Right ventricle myocardium superior (tissue), 1 donor: Measurements from ENCODE around the gene DNAAF8. TPM values are rescaled to one million over a fixed set of nuclear protein-coding genes. Genes with fewer than 3 reads are reported as not detected.
"Not testable (repeated sequence)": the region's sequence is repeated elsewhere in the genome, so short reads cannot be mapped to it uniquely, and the experiment has no call there.

Experiments used
- ATAC-seq: fragments of 200-7000 bp; cut with Tn5 transposase; one replicate; pipeline ENCODE4 v1.9.1; 2020; ENCODE audit warnings: mild to moderate bottlenecking; ENCODE audit not compliant: poor library complexity
- DNase-seq: peaks from one replicate; pipeline ENCODE4 v3.0.0-alpha.2; 2020
- intact Hi-C: fragments of 100-400 bp; cut with DNase I; formaldehyde crosslinking; loops from one replicate; pipeline ENCODE4 v1.11.2; 2022
- total RNA-seq: library from RNA; stranded (reverse); fragmentation: NEBNext Ultra II Directional; extraction: Animal tissue kit (Norgen Biotek cat#: 25700); gene quantifications from one replicate; pipeline ENCODE4 v1.2.1, GENCODE V29; 2021
- donor health status: DM: no; HTN: yes; CAD: no; lungs with severe emphysema.

Gene DNAAF8
- total RNA-seq, 1 donor from 2014 or later: 1.2 TPM

DNA sequence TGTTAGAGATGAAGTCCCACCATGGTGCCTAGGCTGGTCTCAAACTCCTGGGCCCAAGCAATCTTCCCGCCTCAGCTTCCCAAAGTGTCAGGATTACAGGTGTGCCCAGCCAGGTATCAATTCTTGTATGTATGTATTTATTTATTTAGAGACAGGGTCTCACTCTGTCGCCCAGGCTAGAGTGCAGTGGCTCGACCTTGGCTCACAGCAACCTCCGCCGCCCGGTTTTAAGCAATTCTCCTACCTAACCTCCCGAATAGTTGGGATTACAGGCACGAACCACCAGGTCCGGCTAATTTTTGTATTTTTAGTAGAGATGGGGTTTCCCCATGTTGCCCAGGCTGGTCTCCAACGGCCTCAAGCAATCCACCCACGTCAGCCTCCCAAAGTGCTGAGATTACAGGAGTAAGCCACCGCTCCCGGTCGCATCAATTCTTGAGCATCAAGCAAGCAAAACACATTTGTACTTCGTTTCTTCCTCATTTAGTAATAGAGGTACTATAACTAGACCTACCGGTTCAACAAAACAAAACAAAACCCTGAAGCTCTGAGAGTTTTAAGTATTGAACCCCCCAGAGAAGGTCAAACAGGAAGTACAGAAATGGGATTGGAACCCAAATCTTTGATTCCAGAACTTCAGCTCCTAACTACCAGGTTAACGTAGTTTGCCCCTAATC lies 33.7 kb downstream of the DNAAF8 start:
- no peak for ATAC-seq

DNA sequence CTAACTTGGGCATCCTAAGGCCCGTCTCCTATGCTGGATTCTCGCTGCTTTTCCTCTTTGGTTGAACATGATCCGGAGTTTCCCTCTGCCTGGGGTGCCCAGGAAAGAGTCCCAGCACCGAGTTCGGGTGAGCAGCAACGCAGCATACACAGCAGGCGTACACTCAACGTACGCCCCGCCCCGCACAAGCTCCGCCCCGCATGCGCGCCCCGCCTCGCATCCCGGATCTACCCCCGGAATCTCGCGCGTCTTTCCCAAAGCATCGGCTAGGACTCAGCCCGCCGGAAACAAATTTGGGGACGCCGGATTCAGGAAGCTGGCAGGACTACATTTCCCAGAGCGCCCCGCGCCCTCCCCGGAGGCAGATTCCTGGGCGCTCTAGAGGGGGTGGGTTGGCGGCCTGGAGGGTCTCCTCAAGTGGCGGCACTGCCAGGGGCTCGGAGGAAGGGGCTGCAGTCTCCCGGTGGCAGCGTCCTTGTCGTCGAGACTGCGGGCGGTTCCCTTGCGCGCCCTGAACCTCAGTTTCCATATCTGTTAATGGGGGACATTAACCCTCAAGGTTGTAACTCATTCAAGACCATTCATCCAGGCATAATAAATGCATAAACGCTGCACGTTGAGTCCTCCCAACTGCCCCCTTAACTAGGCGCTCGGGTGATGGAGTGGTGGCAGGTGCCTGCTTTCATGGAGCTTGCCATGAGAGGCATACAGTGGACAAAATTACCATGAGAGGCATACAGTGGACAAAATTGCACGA lies 34.4 kb downstream of the DNAAF8 start:
- intact Hi-C loops: no loop called here
- DNase-seq (peak; percentile 98), ATAC-seq (peak; percentile 95)

More for the DNA sequence above, 33.7 kb downstream of the DNAAF8 start:
- no peak for DNase-seq
- intact Hi-C loops: no loop called here

DNA sequence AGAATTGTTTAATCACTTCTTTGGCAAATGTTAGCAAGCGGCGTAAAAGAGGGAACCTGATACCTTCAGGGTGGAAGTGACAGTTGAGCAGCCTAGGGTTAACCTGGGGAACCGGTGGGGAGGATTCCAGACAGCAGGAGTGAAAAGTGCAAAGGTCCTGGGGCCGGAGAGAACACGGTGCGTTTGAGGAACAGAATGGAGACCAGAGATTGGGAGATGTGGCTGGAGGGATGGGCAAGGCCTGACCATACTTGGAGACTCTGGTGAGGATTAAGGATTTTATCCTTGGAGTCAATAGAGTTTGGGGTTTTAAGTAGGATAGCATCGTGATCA lies 34.9 kb downstream of the DNAAF8 start:
- ATAC-seq (no peak), DNase-seq (no peak)
- intact Hi-C loops: no loop called here

DNA sequence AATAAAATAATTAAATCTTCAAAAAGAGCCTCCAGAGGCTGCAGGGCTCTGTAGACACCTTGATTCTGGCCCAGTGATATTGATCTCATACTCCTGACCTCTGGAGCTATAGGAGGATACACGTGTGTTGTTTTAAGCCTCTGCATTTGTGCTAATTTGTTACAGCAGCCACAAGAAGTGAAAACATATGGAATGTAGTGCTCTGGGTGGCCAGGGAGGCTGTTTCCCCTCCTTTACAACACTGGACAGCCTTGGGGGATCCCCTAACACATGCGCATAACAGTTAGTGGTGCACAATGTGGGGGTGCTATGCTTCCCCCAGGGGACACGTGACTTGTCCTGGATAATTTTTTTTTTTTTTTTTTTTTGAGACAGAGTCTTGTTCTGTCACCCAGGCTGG lies 37.3 kb downstream of the DNAAF8 start:
- intact Hi-C loops: no loop called here
- ATAC-seq: no peak
- DNase-seq: no peak

DNA sequence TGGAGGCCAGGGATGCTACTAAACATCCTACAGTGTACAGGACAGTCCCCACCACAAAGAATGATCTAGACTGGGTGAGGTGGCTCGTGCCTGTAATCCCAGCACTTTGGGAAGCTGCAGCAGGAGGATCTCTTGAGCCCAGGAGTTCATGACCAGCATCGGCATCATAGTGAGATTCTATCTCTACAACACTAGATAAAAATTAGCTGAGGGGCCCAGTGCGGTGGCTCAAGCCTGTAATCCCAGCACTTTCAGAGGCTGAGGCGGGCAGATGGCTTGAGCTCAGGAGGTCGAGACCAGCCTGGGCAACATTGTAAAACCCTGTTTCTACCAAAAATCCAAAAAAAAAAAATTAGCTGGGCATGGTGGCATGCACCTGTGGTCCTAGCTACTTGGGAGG lies 38.0 kb downstream of the DNAAF8 start:
- intact Hi-C loops: no loop called here
- no peak for DNase-seq
- ATAC-seq: no peak

DNA sequence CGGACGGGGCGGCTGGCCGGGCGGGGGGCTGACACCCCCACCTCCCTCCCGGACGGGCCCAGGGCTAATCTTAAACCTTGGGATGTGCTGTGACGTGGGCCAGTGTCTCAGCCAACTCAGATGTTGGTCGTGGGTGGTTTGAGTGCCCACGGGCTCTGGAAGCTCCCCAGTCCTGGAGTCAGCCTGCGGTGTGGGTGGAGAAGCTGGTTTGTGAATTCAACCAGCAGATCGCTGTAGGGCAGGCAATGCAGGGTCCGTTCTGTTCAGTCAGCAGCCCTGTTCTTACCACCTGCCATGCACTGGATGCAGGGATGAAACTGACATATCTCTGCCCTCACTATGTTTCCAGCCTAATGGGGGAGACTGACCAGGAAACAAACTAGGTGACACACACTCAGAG lies 40.7 kb downstream of the DNAAF8 start:
- intact Hi-C loops: no loop called here
- DNase-seq: no peak
- no peak for ATAC-seq

DNA sequence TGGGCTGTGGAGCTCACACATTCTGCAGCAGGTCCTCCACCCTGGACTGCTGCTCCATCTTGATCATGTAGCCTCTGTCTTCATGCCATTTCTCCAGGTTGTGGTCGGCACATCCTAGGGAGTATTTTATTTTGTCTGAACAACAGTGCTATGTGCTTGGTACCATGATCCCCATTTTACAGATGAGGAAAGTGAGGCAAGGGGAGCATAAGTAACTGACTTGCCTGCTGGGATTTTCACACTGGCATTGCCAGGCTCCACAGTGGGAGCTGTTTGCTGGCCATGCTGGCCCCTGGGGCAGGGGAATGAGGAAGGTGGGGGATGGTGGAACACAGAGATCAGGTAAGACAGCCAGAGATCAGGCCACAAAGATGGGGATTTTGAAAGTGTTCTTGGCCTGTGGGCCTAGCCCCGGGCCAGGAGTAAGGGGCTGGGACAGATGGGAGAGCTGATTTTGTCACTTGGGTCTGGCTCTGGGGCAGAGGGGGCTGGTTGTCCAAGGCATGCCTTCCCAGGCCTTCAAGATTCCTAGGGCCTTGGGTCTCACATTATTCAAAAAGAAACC lies 41.9 kb downstream of the DNAAF8 start:
- DNase-seq (no peak), ATAC-seq (no peak)
- intact Hi-C loops: no loop called here

DNA sequence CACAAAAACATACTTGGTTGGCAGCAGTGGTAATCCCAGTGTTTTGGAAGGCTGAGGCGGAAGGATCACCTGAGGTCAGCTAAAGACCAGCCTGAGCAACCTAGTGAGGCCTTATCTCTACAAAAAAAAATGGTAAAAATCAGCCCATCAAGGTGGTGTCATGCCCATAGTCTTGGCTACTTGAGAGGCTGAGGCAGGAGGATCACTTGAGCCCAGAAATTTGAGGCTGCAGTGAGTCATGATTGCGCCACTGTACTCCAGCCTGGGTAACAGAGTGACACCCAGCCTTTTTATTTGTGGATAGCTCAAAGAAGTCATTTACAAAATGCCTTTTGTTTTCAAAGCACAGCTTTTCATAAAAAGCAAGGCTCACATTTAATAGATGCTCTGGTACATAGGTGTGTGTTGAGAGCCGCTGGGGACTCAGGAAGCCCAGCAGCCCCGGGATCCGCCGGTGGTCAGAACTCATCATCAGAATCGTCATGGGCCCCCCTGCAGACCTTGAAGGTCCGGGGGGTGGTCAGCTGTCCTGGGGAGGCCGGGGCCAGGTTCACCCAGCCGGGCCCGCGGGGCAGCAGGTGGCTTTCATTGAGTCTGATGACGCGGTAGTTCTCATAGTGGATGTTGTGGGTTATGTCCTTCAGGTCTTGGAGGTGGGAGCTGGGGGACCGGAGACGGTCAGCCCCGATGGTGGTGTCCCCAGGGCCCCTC lies 43.2 kb downstream of the DNAAF8 start:
- no peak for ATAC-seq
- intact Hi-C loops: no loop called here
- no peak for DNase-seq

DNA sequence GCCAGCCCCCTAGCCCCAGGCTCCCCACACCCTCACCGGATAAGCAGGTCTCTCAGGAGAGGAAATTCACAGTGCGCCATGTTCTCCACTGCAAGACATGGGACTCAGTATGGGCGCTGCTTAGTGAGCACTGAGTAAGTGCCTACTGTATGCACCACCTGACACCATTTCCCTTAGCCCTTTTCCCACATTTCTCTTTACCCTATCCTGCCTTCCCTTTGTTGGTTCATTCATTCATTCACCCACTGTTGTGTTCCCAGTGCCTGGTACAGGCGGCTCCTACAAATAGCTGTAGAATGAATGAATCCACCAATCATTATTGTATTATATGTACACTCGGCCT lies 43.7 kb downstream of the DNAAF8 start:
- ATAC-seq (no peak), DNase-seq (no peak)
- intact Hi-C loops: no loop called here

DNA sequence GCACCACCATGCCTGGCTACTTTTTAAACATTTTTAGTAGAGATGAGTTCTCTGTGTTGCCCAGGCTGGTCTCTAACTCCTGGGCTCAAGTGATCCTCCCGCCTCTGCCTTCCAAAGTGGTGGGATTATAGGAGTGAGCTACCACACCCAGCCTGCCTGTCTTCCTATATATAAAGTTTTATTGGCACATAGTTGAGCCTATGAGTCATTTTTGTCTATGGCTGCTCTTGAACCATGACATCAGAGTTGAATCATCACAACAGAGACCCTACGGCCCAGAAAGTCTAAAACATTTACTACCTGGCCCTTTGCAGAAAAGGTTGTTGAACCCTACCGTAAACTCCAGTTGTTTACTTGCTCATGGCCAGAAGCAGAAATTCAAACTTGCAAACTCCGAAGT lies 45.9 kb downstream of the DNAAF8 start:
- DNase-seq (no peak), ATAC-seq (no peak)

DNA sequence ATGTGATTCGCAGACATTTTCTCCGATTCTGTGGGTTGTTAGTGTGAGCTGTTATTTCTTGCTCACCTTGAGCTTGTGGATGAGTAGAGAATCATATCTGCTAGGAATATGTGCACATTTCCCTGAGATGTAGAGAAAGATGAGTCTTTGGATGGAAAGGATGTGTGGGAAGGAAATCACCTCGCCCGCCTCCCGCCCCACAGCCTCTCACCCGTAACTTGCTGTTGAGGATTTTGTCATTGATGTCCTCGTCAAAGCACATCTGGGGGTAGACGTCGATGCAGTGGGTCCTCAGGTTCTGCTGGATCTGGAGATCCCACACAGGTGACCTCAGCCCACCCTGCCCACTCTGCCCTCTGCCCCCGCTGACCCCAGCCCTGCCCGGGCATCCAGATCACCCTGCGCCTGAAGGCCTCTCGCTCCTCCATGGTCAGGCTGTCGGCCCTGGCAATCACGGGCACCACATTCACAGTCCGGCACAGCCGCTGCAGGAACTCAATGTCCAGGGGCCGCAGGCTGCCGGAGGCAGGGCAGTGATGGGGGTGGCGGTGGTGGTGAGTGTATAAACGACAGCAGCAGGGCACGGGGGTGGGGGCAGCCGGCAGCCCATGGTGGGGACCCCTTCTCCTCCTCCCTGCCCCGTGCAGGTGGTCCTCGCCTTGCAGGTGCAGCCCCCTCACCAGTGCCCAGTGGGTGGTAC lies 49.1 kb downstream of the DNAAF8 start:
- ATAC-seq: no peak
- intact Hi-C loops: no loop called here

More for the DNA sequence above, 45.9 kb downstream of the DNAAF8 start:
- intact Hi-C loops: no loop called here

DNA sequence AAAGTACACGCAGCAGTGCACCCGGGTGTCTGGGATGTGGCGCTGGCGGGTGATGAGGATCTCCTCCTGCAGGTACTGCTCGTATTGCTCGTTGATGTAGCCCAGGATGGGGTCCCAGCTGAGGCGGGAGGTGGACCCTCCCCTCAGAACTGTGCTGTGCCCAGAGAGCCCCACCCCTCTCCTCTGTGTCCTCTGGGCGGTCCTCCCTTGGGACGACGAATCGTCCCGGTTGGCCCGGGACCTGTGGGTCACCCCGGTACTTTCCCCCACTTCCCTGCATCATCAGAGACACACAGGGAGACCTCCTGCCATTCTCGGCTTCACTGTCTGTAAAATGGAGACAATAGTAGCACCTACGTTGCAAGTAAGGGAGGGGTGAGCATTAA lies 49.6 kb downstream of the DNAAF8 start:
- intact Hi-C loops: no loop called here
- DNase-seq: no peak
- ATAC-seq: no peak

More for the DNA sequence above, 49.1 kb downstream of the DNAAF8 start:
- DNase-seq: no peak

DNA sequence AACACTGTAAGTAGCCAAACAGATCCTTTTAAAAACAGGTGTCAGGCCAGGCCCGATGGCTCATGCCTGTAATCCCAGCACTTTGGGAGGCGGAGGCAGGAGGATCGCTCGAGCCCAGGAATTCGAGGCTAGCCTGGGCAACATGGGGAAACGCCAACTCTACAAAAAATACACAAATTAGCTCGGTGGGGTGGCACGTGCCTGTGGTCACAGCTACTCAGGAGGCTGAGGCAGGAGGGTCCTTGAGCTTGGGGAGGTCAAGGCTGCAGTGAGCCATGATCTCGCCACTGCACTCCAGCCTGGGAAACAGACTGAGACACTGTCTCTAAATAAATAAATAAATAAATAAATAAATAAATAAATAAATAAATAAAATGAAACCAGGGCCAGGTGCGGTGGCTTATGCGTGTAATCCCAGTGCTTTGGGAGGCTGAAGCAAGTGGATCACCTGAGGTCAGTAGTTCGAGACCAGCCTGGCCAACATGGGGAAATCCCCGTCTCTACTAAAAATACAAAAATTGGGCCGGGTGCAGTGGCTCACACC lies 50.2 kb downstream of the DNAAF8 start:
- ATAC-seq, DNase-seq, intact Hi-C loops: not testable (repeated sequence)

DNA sequence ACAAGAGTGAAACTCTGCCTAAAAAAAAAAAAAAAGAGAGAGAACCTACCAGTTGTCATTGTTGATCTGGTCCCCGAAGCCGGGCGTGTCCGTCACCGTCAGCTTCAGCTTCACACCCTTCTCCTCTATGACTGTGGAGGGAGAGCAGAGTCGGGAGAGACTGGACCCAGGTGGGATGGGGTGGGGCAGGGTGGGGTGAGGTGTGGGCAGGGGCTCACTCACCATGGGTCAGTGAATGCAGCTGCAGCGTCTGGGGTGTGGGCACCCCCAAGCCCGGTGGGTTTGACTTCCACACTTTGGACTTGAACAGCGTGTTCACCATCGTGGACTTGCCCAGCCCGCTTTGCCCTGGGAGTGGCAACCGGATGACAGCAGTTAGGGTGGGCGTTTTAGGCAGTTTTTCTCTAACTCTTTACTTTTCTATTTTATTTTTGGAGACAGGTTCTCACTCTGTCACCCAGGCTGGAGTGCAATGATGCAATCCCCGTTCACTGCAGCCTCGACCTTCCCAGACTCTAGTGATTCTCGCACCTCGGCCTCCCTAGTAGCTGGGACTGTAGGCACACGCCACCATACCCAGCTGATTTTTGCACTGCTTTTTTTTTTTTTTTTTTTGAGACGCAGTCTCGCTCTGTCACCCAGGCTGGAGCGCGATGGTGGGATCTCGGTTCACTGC lies 51.6 kb downstream of the DNAAF8 start:
- DNase-seq (no peak), ATAC-seq (no peak)
- intact Hi-C loops: no loop called here

DNA sequence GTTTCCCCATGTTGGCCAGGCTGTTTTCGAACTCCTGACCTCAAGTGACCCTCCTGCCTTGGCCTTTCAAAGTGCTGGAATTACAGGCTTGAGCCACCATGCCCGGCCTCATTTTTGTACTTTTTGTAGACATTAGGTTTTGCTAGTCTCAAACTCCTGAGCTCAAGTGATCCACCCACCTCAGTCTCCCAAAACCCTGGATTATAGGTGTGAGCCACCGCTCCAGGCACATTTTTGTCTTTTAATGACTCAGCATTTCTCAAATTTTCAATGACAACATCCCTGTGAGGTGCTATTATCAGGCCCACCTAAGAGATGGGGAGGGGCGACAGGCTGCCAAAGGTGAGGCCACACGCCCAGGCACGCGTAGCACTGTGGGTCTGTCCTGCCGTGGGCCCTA lies 52.7 kb downstream of the DNAAF8 start:
- DNase-seq: no peak
- ATAC-seq: no peak
- intact Hi-C loops: no loop called here

DNA sequence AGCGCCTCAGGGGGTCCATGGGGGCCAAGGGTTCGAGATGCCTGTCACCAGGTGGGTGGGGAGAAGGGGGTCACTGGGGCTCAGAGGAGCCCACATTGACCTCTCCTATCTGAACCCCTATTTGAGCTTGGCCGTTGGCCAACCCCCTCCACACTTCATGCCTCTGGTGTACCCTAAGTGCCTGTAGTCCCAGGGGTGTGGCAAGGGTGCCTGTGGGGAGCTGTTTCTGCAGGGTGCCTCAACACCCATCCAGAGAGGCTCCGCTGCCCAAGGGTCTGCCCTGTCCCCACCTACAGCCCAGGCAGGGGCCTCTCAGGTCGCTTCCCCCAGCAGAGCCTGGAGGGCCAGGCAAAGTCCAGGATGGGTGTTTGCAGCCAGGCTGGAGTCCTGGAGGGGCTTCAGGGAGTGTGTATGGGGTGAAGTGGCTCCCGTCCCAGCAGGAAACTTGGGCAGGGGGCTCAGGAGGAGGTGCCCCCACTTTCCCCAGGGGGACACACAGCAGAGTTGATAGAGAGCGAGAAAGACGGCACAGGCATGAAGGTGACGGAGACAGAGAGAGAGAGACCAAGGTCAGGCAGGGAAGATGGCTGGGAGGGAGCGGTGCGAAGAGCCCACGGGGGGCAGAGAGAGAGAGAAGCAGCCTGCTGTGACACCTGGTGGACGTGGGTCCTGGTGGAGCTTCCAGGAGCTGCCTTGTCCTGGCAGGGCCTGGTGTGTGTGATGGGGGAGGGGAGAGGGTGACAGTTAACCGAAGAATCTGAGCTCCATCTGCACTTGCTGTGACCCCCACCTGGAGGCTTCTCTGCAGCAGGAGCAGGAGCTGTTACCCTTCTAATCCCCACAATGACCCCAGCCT lies 53.5 kb downstream of the DNAAF8 start, which contains the start of gene SEPTIN12:
Gene SEPTIN12 (minus strand): TSS at position 719 of the 856 bp plus-strand sequence. CDS start 700 bp downstream, at position 19.
- ATAC-seq (peak; percentile 34), DNase-seq (no peak)
- intact Hi-C loops: no loop called here

DNA sequence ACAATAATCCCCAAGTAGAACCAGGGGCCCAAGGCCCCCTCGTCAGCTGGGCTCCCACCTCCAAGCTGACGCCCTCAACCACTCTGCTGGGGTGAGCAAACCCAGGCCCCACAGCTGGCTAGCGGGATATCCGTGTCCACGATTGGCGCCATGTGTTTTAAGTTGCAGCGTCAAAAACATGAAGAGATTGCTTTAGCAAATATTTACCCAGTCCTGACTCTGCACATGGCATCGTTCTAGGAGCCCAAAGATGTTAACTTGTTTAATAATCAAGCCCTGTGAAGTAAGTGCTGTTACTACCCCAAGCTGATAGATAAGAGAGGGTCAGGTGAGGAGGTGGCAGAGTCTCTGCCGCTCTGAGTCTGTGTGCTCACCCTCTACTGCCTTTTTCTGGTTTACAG lies 54.2 kb downstream of the DNAAF8 start:
- ATAC-seq (no peak), DNase-seq (no peak)
- intact Hi-C loops: no loop called here
